Stimulated activated CD4-positive, alpha-beta T cell treated with anti-CD3 and anti-CD28 coated beads, Interleukin-1b, Interleukin-23, amount 100 ng/mL, for 1 hour (primary cell): ENCODE results near the gene UTF1.

Experiments
- DNase-seq, 2 donors: peaks; one replicate each; pipeline ENCODE4 v3.0.0-alpha.2; 2020; ENCODE audit warnings: low read depth in 2 of 2

Gene UTF1

DNA sequence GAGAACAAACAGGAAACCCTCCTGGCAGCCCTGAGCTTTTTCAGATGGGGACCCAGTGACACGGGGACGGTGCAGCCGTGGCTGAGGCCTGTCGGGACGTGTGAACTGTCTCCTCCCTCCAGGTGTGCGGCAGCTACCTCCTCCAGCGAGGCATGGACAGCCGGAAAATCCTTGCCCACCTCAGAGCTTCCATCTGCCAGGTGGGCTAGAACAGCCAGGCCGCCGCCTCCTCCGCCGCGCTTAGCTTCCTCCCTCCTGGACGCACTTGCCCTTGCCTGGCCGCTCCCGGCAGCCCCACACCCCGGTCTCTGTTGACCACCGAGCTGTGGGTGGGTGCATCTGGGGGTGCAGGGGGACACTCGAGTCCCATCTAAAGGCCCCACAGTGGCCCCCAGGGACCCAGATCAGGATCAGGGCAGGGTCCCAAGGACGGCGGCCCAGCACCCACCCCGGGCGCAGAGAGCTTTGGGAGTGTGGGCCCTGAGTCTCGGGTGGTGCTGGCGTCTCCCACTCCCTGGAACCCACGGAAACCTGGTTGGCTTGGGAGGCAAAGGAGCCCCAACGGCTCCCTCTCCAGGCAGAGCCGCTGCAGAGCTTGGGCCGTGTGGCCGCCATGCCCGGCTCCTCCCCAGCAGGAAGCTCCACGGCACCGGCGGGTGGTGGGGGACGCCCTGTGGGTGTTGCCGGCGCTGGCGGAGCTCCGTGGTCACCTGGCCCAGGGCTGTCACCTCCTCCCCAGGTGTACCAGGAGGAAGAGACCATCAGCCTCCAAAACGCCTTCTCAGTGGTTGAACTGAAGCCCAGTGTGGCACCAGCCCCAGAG lies 32.9 kb upstream of the UTF1 start:
- no peak for DNase-seq

DNA sequence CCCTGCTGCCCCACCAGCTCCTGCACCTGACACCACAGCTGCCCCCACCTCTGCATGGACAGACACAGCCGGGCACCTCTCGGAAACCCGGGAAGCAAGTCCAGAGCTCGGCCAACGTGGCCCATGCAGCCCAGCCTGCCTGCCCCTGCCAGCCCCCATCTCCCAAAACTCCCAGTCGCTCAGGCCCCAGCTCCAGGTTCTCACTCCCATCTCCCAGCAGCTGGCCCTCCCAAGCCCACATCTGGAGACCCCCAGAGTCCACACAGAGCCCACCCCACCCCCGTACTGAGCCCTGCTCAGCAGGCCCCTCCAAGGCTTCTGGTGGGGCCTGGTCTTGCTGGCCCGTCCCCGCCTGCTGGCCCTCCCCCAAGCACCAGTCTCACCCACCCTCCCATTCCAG lies 32.2 kb upstream of the UTF1 start:
- DNase-seq, result no peak

DNA sequence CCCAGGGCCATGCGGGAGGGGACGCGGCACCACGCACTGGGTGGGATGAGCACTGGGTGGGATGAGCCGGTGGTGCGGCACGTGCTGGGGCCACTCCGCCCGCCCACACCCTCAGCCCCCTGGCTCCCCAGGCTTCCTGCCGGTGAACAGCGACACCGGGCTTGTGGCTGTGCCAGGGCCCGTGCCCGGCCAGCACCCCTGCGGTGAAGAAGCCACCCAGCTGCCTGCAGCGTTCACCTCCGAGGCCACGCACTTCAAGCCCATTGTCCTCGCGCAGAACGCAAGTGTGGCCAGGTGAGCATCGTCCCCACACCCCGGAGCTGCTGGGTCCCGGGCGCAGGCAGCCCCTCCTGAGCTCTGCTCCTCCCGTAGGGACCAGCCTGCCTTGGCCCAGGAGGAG lies 31.8 kb upstream of the UTF1 start:
- no peak for DNase-seq

DNA sequence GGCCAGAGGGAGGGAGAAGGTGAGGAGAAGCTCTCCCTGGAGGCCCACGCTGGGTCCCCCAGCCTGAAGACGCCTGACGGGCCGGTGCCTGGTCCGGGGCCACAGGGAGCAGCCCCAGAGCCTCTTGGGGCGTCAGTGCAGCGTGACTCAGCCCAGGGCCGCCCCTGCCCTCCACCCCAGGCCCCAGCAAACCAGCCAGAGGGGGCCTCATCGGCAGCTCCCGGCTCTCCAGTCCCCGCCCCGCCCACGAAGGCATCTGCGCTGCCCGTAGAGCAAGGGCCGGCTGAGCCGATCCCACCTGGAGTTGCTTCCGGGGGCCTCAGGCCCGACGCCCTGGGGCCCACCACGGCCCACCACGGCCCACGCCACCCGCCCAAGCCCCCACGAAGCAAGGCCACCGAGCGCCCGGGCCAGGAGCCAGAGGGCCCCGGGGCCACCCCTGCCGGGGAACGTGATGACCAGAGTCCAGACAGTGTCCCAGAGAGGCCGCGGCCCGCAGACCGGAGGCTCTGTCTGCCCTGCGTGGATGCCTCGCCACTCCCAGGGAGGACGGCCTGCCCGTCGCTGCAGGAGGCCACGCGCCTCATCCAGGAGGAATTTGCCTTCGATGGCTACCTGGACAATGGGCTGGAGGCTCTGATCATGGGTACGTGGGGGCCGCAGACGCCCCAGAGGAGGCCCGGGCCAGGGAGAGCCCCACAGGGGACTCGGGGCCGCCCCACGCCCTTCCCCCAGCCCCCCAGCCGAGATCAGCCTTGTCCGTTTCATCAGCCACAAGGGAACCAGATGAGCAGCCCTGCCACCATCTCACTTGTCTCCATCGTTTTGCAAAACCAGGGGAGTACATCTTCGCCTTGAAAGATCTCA lies 31.2 kb upstream of the UTF1 start:
- DNase-seq, result no peak

DNA sequence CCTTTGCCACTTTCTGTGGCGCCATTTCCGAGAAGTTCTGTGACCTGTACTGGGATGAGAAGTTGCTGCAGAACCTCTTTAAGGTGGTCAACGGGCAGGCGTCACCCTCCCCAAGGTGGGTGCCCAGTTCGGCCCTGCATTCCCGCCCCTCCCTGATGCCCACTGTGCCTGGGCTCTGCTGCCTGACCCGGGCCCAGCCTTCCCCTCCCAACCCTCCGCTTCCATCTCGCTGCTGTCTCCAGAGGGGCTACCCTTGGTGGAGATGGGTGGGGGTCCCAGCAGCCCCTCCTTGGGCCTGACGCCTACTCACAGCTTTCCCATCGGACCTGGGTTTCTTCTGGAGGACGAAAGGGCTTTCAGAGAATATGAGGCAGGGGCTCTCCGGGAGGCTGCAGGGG lies 30.5 kb upstream of the UTF1 start:
- DNase-seq, result no peak

DNA sequence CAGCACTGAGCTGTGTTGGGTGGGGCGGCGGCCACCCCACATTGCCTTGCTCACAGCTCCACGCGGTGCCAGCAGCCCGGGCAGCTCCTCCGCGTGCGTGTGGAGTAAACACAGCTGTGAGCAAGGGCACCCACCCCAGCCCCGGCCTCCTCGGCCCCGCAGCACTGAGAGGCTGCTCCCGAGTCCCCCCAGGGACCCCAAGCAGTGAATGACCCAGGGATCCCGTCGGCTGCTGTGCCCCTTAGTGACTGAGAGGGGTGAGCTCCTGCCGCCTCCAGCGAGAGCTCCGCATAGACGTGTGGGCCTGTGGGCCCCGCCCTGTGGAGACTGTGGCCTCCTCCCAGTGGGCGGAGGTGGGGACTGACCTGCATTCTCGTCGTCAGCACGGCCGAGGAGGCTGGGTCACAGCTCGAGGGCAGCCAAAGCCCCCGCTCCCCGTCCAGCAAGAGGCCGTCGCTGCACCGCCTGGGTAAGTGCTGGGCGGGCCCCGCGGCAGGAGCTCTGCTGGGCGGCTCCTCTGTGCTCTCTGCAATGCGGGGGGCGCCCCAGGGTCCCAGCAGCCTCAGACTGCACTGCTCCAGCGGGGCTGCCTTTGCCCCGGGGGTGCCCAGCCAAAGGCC lies 29.9 kb upstream of the UTF1 start:
- no peak for DNase-seq

DNA sequence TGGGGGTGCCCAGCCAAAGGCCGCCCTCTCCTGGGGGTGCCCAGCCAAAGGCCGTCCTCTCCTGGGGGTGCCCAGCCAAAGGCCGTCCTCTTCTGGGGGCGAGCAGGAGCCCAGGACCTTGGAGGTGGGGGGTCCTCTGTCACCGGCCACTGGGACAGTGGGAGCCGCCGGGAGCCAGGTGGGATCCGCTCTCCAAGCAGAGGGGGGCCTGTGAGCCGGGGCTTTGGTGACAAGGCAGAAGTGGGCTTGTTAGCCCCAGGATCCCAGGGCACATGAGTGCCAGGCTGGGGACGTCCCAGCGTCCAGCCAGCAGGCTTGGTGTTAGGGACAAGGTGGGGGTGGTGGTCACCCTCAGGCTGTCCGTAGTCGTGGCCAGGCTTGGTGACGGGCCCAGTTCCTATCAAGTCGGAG lies 29.4 kb upstream of the UTF1 start:
- no peak for DNase-seq

DNA sequence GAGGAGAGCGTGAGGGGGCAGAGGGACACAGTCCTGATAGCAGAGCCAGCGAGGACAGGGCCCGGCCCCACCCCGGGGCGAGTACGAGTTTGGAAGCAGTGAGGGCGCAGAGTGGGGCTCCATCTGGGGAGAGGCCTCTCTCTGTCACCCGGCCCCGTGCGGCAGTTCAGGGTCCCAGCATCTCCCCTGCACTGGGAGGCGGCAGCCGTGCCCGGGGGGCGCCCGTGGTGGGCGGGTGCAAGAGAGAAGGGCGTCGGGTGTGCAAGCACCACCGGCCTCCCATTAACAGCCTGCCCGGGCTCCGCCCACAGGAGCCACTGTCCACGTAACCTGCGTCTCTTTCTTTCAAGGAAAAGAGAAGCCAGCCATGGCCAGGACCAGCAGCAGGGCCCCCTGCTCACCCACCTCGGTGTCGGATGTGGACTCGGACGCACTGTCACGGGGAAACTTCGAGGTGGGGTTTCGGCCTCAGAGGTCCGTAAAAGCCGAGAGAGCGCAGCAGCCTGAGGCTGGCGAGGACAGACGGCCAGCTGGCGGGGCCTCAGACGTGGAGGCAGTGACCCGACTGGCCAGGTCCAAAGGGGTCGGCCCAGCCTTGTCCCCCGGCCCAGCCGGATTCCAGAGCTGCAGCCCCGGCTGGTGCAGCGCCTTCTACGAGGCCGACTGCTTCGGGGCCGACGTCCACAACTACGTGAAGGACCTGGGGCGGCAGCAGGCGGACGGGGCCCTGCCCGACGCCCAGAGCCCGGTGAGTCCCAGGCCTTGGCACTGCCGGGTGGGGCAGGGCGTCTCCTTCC lies 28.7 kb upstream of the UTF1 start:
- no peak for DNase-seq

DNA sequence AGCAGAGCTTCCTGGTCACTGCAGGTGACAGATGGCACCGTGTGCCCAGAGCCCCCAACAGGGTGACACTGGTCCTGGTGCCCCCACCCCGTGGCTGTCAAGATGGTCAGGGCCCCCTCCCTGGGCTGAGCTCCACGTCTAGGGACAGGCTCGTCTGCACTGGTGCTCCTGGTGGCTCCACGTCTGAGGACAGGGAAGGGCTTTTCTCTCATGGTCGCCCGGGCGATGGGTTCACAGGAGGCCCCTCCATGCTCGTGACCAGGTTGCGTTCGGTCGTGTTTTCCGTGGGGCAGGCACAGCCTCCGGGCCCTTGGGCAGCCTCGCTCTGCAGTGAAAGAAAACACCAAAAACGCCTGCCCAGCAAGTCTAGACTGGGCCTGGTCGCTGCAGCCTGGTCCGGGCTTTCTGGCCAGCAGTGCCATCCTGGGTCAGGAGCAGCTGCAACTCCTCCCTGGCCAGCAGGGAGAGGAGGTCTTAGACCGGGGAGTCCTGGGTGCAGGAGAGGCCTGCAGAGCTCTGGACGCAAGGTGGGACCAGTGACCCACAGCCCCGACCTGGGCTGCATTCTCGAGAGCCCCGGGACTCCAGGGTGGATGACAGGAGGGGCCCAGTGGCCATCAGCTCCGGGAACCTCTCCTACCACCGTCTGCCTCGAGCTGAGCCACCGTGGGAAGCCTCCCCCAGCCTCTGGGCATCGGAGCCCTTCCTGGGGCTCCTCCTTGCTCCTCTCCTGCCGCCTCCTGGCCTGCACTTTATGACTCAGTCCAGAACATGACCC lies 27.9 kb upstream of the UTF1 start:
- no peak for DNase-seq

DNA sequence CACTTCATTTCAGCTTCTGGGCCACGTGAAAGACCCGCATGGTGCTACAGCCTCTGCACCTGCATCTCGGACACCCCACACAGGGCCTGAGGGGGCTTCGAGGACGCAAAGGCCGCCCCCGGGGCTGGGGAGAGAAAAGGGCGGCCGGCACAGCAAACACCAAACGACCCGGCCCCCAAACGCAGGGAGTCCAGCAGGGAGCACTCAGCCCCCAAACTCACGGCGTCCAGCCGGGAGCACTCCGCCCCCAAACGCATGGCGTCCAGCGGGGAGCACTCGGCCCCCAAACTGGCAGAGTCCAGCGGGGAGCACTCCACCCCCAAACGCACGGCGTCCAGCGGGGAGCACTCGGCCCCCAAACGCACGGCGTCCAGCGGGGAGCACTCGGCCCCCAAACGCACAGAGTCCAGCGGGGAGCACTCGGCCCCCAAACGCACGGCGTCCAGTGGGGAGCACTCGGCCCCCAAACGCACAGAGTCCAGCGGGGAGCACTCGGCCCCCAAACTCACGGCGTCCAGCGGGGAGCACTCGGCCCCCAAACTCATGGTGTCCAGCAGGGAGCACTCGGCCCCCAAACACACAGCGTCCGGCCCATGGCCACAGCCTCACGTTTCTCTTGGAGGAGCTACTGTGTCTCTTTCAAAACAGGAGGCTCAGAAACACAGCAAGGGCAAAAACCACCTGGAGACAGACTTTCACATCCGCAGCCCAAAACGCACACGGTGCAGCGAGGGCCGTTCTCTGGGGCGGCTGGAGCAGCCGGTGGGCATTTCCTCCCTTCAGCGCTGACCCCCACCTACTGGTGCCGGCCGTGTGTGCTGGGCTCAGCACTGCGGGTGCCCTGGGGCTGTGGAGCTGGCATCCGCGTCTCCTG lies 27.0 kb upstream of the UTF1 start:
- DNase-seq, result no peak

DNA sequence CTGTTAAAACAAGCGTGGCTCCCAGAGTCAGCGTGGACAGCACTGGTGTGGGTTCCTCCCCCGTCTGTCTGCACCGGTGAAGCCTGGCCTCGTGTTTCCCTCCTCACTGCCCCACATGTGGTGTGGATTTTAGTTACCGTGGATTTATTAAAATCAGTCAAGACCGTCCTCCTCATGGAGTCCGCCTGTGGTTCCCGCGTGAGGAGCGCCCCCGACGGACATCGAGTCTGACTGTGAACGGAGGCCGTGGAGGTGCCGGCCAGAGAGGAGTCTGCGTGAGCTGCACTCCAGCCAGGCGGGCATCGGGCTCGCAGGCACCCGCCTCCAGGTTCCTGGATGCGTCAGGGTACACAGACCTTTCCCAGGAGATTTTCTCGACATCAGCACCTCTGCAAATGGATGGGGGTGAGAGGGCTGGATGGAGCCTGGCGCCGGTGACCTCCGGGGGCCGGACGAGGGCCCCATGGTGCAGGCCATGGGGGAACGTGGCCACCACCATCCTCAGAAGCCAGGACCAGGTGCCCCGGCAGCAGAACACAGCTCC lies 26.3 kb upstream of the UTF1 start:
- DNase-seq, result no peak

DNA sequence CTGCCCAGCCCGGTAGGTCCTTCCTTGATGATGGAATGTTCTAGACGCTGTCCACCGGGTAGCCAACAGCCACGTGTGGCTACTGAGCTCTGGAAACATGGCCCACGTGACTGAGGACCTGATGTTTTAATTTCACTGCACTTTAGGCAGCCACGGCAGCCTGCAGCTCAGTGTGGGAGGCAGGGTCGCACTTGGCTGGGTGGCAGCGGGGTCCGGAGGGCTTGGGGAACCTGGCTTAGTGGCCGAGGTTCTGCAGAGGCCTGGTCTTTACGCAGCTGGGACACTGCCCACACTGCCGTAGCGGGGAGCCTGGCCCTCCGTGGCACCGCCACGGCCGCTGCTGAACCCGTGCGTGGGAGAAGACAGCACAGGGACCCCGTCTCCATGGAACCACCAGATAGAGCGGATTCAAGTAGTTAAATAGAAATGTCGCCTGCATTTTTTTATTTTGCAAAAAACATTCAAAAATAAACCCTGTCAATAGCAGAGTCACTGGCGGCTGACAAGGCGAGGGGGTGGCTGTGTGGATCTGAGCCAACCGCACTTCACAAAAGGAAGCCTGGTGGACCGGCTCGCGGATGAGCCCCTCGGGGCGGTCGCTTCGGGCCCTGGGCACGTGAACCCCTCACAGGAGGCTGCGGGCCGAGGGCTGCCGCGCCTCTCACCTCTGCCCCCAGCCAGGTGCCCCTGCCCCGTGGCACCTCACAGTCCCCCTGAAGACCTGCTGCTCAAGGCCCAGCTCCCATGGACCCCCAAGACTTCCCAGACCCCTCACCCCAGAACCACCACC lies 25.6 kb upstream of the UTF1 start:
- DNase-seq, result no peak

DNA sequence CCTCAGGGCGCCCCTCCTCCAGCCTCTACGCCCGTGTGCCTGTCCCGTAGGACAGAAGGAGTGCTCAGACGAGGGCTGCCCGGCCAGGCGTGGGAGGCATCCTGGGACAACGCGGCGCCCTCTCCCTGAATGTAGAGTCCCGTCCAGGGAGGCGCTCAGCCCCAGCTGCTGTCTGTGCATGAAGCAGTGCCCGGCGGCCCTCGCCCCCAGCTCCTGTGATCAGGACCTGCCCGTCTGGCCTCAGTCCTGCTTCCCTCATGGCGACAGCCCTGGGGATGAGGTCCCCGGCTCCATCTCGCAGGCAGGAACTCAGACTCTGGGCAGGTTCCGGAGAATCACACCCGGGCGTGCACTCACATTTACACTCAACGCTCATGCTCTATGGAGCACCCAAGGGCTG lies 24.9 kb upstream of the UTF1 start:
- no peak for DNase-seq

DNA sequence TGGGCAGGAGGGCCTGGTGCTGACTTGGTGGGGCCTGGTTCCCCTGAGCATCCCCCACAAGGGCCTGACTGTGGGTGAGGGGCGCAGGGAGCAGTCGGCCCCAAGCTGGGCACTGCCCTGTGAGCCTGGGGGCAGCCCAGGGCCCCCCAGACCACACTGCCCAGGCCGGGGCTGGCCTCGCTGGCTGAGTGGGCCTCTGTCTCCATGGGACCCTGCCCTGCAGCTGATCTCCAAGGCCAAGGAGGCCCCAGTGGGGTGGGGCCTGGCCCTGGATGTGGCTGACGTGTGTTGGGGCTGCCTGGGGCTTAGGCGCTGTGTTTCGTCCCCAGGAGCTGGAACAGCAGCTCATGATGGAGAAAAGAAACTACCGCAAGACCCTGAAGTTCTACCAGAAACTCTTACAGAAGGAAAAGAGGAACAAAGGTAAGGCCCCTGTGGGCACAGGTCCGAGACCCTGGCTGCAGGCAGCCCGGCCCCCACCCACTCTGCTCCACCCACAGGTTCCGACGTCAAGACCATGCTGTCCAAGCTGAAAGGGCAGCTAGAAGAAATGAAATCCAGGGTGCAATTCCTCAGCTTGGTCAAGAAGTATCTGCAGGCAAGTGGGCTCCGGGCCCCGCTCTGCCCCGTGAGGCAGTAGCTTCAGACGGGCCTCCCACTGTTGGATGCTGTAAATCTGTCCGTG lies 23.5 kb upstream of the UTF1 start:
- no peak for DNase-seq

DNA sequence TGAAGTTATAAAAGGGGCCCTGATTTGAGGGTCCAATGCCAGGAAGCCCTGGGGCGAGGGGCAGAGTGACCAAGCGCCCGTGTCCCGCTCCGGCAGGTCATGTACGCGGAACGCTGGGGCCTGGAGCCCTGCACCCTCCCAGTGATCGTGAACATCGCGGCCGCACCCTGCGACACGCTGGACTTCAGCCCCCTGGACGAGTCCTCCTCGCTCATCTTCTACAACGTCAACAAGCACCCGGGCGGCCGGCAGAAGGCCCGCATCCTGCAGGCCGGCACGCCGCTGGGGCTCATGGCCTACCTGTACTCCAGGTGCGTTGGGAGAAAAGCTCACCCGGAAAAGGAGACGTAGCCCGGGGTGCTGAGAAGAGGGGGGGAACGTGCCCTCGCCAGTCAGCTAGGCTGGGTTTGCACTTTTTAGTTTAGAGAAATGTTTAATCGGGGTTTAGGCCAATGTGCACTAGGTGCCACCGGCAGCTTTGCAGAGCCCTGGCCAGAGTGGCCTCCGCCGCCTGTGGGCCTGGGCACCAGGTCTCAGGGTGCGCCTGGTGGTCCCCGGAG lies 22.9 kb upstream of the UTF1 start:
- no peak for DNase-seq

DNA sequence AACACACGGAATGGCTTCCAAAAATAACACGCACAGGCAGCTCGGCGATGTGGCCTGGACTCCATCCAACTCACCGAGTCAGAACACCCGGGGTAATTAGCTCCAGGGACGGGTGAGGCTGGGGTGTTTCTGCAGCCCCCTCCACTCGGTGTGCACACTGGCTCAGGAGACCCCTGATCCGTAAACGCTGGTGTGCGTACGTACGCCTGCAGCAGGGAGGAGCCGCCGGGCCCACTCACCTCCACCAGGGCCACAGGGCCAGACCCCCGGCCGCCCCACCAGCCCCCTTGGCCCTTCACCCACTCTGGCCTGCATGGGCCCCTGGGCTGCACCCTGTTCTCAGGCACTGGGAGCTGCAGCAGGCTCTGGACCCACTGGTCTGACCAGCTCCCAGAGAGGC lies 22.4 kb upstream of the UTF1 start:
- DNase-seq, result no peak

DNA sequence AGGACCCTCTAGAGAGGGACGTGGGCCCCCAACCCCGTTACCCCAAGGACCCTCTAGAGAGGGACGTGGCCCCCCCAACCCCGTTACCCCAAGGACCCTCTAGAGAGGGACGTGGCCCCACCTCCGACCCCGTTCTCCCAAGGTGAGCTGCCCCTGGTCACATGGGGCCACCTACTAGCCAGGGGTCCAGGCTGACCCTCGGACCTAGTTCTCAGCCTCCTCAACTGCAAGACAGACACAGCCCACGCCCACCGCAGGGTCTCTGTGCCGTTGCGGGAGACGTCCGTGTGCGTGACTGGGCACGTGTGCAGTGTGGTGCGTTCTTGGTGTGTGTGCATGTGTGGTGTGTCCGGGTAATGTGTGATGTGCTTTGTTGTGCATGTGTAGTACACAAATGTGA lies 21.6 kb upstream of the UTF1 start:
- no peak for DNase-seq

DNA sequence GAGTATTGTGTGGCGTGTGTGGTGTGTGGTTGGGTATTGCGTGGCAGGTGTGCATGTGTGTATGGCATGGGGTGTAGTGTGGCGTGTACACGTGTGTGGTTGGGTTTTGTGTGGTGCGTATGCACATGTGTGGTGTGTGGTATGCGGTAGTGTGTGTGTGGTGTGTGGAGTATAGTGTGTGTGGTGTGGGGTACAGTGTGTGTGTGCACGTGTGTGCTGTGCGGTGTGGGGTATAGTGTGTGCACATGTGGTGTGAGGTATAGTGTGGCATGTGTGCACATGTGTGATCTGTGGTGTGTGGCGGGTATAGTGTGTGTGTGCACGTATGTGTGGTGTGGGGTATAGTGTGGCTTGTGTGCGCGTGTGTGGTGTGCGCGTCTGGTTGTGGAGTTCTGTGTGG lies 20.9 kb upstream of the UTF1 start:
- no peak for DNase-seq
